SK-N-MC (cell line): Measurements from ENCODE around the gene MAPK12.
"Not testable (repeated sequence)": the region's sequence is repeated elsewhere in the genome, so short reads cannot be mapped to it uniquely, and the experiment has no call there.

ENCODE experiments used
- DNase-seq: peaks from one replicate; pipeline ENCODE4 v3.0.0-alpha.2; 2011; ENCODE audit warnings: low read depth, low spot score
- H3K27ac ChIP-seq: fragments of 200-600 bp; sonication (generic); 2 replicates; pipeline ENCODE4 v1.5.1; 2016; ENCODE audit warnings: mixed run types
- H3K36me3 ChIP-seq: fragments of 200-600 bp; sonication (generic); 2 replicates; pipeline ENCODE4 v1.6.1; 2017; ENCODE audit warnings: antibody characterized with exemption, low read length, mixed read lengths; ENCODE audit not compliant: insufficient read depth
- H3K4me3 ChIP-seq: fragments of 200-600 bp; sonication (generic); 2 replicates; pipeline ENCODE4 v1.5.1; 2016
- H3K9ac ChIP-seq: fragments of 200-600 bp; sonication (generic); 2 replicates; pipeline ENCODE4 v1.8.0; 2017; ENCODE audit warnings: mixed run types, mixed read lengths; ENCODE audit not compliant: insufficient read length
- H3K9me3 ChIP-seq: fragments of 200-600 bp; sonication (generic); 2 replicates; pipeline ENCODE4 v1.6.1; 2017; ENCODE audit warnings: low read depth, mild to moderate bottlenecking, antibody characterized with exemption, low read length, moderate library complexity, mixed read lengths
- EZH2 ChIP-seq: fragments of 200-600 bp; sonication (generic); IDR thresholded peaks from one replicate; pipeline ENCODE4 v1.6.1; 2017; ENCODE audit warnings: antibody characterized with exemption
- FOXP2 ChIP-seq: optimal IDR thresholded peaks from 2 replicates; pipeline ENCODE3; 2011; ENCODE audit warnings: mild to moderate bottlenecking, moderate library complexity; ENCODE audit not compliant: insufficient read depth; ENCODE audit errors: extremely low read length, control extremely low read depth
- POLR2AphosphoS5 ChIP-seq: IDR thresholded peaks from 2 replicates; pipeline ENCODE4 v1.6.1; 2012; ENCODE audit warnings: mild to moderate bottlenecking, low read depth, low read length, borderline replicate concordance

MAPK12 gene

DNA sequence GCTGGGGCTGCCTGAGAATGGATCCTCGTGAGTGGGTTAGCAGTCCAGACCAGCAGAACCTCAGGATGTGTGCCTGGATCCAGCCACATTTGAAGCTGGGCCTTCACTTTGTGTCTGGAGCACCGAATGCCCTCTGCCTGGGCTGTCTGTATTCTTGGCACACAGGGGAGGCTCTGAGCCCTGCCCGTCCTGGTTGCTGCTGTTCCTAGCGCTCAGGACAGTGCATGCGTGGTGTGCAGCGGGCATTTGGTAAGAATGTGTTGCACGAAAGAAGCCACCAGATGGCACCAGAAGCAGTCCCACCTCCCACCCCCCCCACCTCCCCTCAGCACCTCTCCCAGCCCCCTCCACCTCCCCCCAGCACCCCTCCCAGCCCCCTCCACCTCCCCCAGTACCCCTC lies 12.8 kb upstream of the MAPK12 start:
- Histone ChIP-seq H3K9me3 (no peaks in the 10 kb centered on the region), H3K9ac (no peak overlapping the region), H3K27ac (no peak overlapping the region), H3K36me3 (peaks cover 38% of the 10 kb centered on the region; the same call in 1 of the 2 replicates), H3K4me3 (no peak overlapping the region)
- no peak for DNase-seq
- TF ChIP-seq EZH2: no peak
- no peak for TF ChIP-seq FOXP2
- TF ChIP-seq POLR2AphosphoS5: no peak

GRCh38 chr22:50273781-50274180 lies 12.3 kb upstream of the MAPK12 start:
- not testable (repeated sequence) for H3K4me3 ChIP-seq, H3K9me3 ChIP-seq, H3K9ac ChIP-seq, H3K27ac ChIP-seq, DNase-seq
- peaks cover 34% of the 10 kb centered on the region; the same call in 1 of the 2 replicates for H3K36me3 ChIP-seq

GRCh38 chr22:50273352-50273751 lies 11.9 kb upstream of the MAPK12 start:
- DNase-seq, H3K9me3 ChIP-seq, H3K27ac ChIP-seq, H3K4me3 ChIP-seq, H3K9ac ChIP-seq: not testable (repeated sequence)
- peaks cover 31% of the 10 kb centered on the region; the same call in 1 of the 2 replicates for H3K36me3 ChIP-seq

DNA sequence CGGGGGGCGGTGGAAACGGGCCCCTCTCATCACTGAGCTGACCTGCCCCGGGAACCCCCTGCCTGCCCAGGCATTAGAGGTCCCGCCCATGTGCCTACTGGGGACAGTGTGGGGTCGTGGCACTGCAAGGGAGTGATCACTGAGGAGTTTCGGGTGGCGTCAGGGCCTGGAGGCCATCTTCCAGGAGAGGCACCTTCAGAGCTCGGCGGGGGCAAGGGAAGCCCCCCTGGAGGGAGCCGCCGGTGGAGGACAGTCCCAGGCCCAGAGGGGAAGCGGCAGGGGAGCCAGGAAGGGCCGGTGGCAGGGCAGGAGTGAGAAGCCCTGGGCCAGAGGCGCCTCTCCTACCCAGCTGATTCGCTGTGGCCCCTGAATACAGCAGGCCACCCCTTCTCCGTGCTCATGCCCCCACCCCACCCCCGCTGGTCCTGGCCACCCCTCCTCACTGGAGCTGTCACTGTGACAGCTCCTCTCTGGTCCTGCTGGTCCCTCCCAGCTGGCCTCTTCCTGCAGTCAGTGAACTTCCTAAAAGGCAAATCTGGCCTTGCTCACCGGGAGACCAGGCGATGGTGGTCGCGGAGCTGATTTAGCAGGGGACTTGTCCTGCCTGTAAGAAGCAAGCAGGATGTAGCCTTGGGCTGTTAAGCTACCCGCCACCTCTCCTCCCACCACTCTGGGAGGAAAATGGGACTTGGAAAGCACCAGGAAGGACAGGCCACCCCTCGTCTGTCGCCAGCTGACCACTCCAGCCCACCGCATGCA lies 10.7 kb upstream of the MAPK12 start:
- no peak overlapping the region for H3K27ac ChIP-seq
- no peak for DNase-seq

DNA sequence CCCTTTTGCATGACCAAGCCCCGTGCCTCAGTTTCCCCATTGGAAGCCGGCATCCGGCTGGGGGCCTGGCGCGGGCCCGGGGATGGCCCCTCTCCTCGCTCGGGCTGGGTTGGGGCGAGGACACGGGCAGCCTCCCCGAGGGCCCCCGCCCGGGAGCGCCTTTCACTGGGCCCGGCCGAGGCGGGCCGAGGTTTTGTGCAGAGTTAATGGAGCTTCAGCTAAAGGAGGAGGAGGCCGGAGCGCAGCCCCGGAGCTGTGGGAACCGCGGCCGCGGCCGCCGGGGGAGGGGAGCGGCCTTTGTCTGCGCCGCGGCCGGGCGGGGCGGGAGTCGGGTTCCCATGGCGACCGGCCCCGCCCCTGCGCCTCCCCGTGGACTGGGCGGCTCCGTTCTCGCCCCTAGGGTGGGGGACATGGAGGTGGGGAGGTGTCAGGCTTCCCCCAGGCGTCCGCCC lies 10.1 kb upstream of the MAPK12 start:
- TF ChIP-seq POLR2AphosphoS5: 0 out of 2 replicates have a peak, but pooled peaks have one; percentile 7
- no peak for TF ChIP-seq EZH2
- no peak for TF ChIP-seq FOXP2
- H3K27ac ChIP-seq: no peak overlapping the region
- peak overlapping the region; percentile 63 for H3K9ac ChIP-seq
- DNase-seq: no peak
- H3K9me3 ChIP-seq: no peaks in the 10 kb centered on the region
- H3K4me3 ChIP-seq: peak overlapping the region; percentile 81
- peaks cover 17% of the 10 kb centered on the region; the same call in 1 of the 2 replicates for H3K36me3 ChIP-seq

More for the DNA sequence above, 10.7 kb upstream of the MAPK12 start:
- no peak for TF ChIP-seq FOXP2
- TF ChIP-seq EZH2: no peak
- Histone ChIP-seq H3K4me3 (peak overlapping the region; percentile 81), H3K36me3 (peaks cover 22% of the 10 kb centered on the region; the same call in 1 of the 2 replicates), H3K9ac (no peak overlapping the region), H3K9me3 (no peaks in the 10 kb centered on the region)

DNA sequence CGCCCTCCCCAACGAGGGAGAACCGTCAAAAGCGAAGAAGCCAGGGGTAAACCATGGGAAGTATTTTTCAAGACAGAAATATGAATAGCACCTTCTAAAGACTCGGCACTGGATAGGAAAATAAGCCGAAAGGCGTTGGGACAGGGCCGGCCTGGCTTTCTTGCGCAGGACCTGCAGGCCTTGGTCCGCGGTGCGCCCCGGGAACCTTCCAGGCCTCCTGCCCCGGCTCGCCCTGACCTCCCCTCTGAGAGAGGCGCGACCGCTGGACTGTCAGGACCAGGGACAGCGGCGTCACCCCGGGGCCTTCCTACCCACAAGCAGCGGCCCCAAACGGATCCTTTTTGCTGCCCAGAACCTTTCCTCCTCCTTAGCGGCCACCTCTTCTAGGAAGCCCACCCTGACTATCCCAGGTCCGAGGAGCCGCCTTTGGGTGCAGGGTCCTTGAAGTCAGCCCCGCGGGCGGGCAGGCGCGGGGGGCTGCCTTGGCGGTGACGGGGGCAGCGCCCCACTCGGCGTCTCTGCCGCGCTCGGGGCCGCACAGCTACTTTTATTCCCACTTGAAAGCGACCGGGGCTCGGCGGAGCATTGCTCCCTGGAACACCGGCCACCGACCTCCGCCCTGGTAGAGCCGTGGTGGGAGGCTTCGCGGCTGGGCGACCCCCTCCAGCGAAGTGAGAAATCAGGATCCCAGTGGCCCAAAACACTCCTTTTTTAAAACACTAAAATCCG lies 9.3 kb upstream of the MAPK12 start:
- Histone ChIP-seq H3K36me3 (peaks cover 10% of the 10 kb centered on the region; the same call in 1 of the 2 replicates), H3K27ac (peak overlapping the region; percentile 4; the same call in 1 of the 2 replicates), H3K9ac (peak overlapping the region; percentile 63), H3K9me3 (no peaks in the 10 kb centered on the region), H3K4me3 (peak overlapping the region; percentile 81)
- TF ChIP-seq EZH2: no peak
- no peak for TF ChIP-seq POLR2AphosphoS5
- no peak for TF ChIP-seq FOXP2
- no peak for DNase-seq

- Histone ChIP-seq H3K36me3 (peaks cover 3% of the 10 kb centered on the region; the same call in 1 of the 2 replicates), H3K27ac (peak within 1 kb of the TSS; percentile 4; the same call in 1 of the 2 replicates), H3K4me3 (peak within 1 kb of the TSS; percentile 81), H3K9ac (peak within 1 kb of the TSS; percentile 49), H3K9me3 (no peaks in the 10 kb centered on the region)
- DNase-seq: no peak
- no peak for TF ChIP-seq FOXP2
- no peak for TF ChIP-seq EZH2
- no peak for TF ChIP-seq POLR2AphosphoS5
Observed at GRCh38 chr22:50269970-50270665, 8.6 kb upstream of the MAPK12 start, which contains the start of gene MAPK11. Gene MAPK11, minus strand, starts transcription at chr22:50270380. Its CDS starts 88 bp downstream, at chr22:50270292.

DNA sequence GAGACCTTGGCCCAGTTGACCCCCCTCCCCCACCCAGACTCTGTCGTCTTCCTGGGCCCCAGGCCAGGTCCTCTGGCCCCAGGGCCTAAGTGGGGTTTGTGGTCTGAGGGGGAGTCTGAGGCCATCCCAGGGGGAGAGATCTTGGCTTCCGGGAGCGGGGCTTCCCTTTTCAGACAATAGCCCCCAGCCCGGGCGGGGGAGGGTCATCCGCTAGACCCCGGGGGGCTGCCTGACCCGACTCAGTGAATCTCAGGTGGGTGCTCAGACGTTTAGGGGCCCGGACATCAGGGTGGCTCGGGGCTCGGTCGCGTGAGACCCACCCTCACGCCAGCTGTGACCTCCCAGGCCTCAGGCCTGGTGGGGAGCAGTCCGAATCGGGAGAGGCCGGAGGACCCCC lies 8.1 kb upstream of the MAPK12 start:
- no peak for TF ChIP-seq EZH2
- no peak for TF ChIP-seq FOXP2
- no peak for TF ChIP-seq POLR2AphosphoS5
- Histone ChIP-seq H3K27ac (no peak overlapping the region), H3K9me3 (no peaks in the 10 kb centered on the region), H3K36me3 (no peaks in the 10 kb centered on the region), H3K9ac (no peak overlapping the region), H3K4me3 (peak overlapping the region; percentile 76)
- no peak for DNase-seq
